ENCODE data around the gene FRS2.
"Not testable (repeated sequence)": the region's sequence is repeated elsewhere in the genome, so short reads cannot be mapped to it uniquely, and the experiment has no call there.

DNA sequence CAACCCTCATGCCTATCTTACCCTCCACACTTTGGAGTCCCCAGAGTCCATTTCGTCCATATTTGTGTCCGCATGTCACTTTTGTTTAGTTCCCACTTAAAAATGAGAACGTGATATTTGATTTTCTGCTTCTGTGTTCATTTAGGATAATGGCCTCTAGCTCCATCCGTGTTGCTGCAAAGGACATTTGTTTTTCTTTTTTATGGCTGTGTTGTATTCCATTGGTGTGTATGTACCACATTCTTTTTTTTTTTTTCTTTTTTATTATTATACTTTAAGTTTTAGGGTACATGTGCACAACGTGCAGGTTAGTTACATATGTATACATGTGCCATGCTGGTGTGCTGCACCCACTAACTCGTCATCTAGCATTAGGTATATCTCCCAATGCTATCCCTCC is 133.4 kb downstream of the FRS2 start:
- TF ChIP-seq SPI1 (IDR thresholded peaks at IDR 0.05; ENCODE audit: borderline replicate concordance, low read depth); POLR2AphosphoS5 (IDR thresholded peaks at IDR 0.05; ENCODE audit: low read depth); GABPA (IDR thresholded peaks at IDR 0.05; ENCODE audit: low read depth); REST (IDR thresholded peaks at IDR 0.05; ENCODE audit: insufficient replicate concordance, low read depth): not testable (repeated sequence)
- TF ChIP-seq, protein P1, sequence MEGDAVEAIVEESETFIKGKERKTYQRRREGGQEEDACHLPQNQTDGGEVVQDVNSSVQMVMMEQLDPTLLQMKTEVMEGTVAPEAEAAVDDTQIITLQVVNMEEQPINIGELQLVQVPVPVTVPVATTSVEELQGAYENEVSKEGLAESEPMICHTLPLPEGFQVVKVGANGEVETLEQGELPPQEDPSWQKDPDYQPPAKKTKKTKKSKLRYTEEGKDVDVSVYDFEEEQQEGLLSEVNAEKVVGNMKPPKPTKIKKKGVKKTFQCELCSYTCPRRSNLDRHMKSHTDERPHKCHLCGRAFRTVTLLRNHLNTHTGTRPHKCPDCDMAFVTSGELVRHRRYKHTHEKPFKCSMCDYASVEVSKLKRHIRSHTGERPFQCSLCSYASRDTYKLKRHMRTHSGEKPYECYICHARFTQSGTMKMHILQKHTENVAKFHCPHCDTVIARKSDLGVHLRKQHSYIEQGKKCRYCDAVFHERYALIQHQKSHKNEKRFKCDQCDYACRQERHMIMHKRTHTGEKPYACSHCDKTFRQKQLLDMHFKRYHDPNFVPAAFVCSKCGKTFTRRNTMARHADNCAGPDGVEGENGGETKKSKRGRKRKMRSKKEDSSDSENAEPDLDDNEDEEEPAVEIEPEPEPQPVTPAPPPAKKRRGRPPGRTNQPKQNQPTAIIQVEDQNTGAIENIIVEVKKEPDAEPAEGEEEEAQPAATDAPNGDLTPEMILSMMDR (IDR thresholded peaks at IDR 0.05; ENCODE audit: insufficient read depth, low read length), result not testable (repeated sequence)
